H9 (cell line): ENCODE results near the gene BCAS3. TPM values are rescaled to one million over a fixed set of nuclear protein-coding genes. Genes with fewer than 3 reads are reported as not detected.

Source experiments
- DNase-seq: peaks from one replicate; pipeline ENCODE4 v3.0.0-alpha.2; 2017
- H2AFZ ChIP-seq: one replicate; pipeline ENCODE4 v1.6.1; 2013; ENCODE audit warnings: mild to moderate bottlenecking, low read length, control low read depth, moderate library complexity
- H2AK5ac ChIP-seq: 2 replicates; pipeline ENCODE4 v1.6.1; 2013; ENCODE audit warnings: low read length, control low read depth, mixed read lengths; ENCODE audit not compliant: insufficient read length
- H2BK120ac ChIP-seq: one replicate; pipeline ENCODE4 v1.6.1; 2013; ENCODE audit warnings: low read depth, mild to moderate bottlenecking, low read length, control low read depth, inconsistent platforms; ENCODE audit not compliant: poor library complexity, severe bottlenecking
- H2BK12ac ChIP-seq: 2 replicates; pipeline ENCODE4 v1.6.1; 2013; ENCODE audit warnings: low read length, control low read depth, mixed read lengths, low read depth; ENCODE audit not compliant: insufficient read length
- H2BK15ac ChIP-seq: 2 replicates; pipeline ENCODE4 v1.6.1; 2013; ENCODE audit warnings: low read depth, low read length, control low read depth
- H2BK20ac ChIP-seq: one replicate; pipeline ENCODE4 v1.6.1; 2013; ENCODE audit warnings: low read depth, mild to moderate bottlenecking, low read length, control low read depth, inconsistent platforms; ENCODE audit not compliant: poor library complexity, severe bottlenecking
- H2BK5ac ChIP-seq: 2 replicates; pipeline ENCODE4 v1.6.1; 2013; ENCODE audit warnings: low read length, control low read depth, mixed read lengths; ENCODE audit not compliant: insufficient read length
- H3K14ac ChIP-seq: 2 replicates; pipeline ENCODE4 v1.6.1; 2013; ENCODE audit warnings: low read length, control low read depth; ENCODE audit not compliant: insufficient read depth
- H3K18ac ChIP-seq: 2 replicates; pipeline ENCODE4 v1.6.1; 2013; ENCODE audit warnings: low read depth, mild to moderate bottlenecking, mixed read lengths, low read length, control low read depth; ENCODE audit not compliant: insufficient read length
- H3K23ac ChIP-seq: 2 replicates; pipeline ENCODE4 v1.6.1; 2013; ENCODE audit warnings: low read length, control low read depth, mixed read lengths, low read depth; ENCODE audit not compliant: insufficient read length
- H3K23me2 ChIP-seq: 2 replicates; pipeline ENCODE4 v1.6.1; 2013; ENCODE audit warnings: low read depth, mild to moderate bottlenecking, mixed read lengths, low read length, control low read depth; ENCODE audit not compliant: insufficient read length, poor library complexity, severe bottlenecking
- H3K27ac ChIP-seq: 2 replicates; pipeline ENCODE4 v1.5.1; 2013; ENCODE audit warnings: low read length, control low read depth, mixed read lengths, low read depth; ENCODE audit not compliant: insufficient read length
- H3K27me3 ChIP-seq: 2 replicates; pipeline ENCODE4 v1.6.1; 2013; ENCODE audit warnings: low read length, control low read depth, inconsistent platforms; ENCODE audit not compliant: insufficient read depth
- H3K4ac ChIP-seq: 2 replicates; pipeline ENCODE4 v1.6.1; 2013; ENCODE audit warnings: low read depth, mild to moderate bottlenecking, control low read depth, inconsistent platforms, low read length, moderate library complexity
- H3K4me1 ChIP-seq: 2 replicates; pipeline ENCODE4 v1.6.1; 2013; ENCODE audit warnings: low read length, control low read depth, inconsistent platforms; ENCODE audit not compliant: insufficient read depth
- H3K4me2 ChIP-seq: 2 replicates; pipeline ENCODE4 v1.6.1; 2013; ENCODE audit warnings: low read length, control low read depth, mixed read lengths; ENCODE audit not compliant: insufficient read length, insufficient read depth
- H3K56ac ChIP-seq: 2 replicates; pipeline ENCODE4 v1.6.1; 2013; ENCODE audit warnings: low read depth, mild to moderate bottlenecking, mixed read lengths, low read length, control low read depth; ENCODE audit not compliant: insufficient read length
- H3K79me1 ChIP-seq: 2 replicates; pipeline ENCODE4 v1.6.1; 2013; ENCODE audit warnings: low read depth, mild to moderate bottlenecking, moderate library complexity, low read length, control low read depth, inconsistent platforms; ENCODE audit not compliant: insufficient read depth, poor library complexity, severe bottlenecking
- H3K79me2 ChIP-seq: 2 replicates; pipeline ENCODE4 v1.6.1; 2013; ENCODE audit warnings: low read length, control low read depth, inconsistent platforms; ENCODE audit not compliant: insufficient read depth
- H3K9ac ChIP-seq: 2 replicates; pipeline ENCODE4 v1.6.1; 2013; ENCODE audit warnings: low read length, control low read depth, mixed read lengths; ENCODE audit not compliant: insufficient read length; ENCODE audit errors: extremely low read depth
- H3K9me3 ChIP-seq: one replicate; pipeline ENCODE4 v1.6.1; 2013; ENCODE audit warnings: low read depth, low read length, inconsistent platforms; ENCODE audit not compliant: control insufficient read depth
- H3T11ph ChIP-seq: one replicate; pipeline ENCODE4 v1.6.1; 2013; ENCODE audit warnings: mild to moderate bottlenecking, low read length, control low read depth, inconsistent platforms
- H4K20me1 ChIP-seq: one replicate; pipeline ENCODE4 v1.6.1; 2013; ENCODE audit not compliant: control insufficient read depth, insufficient read length, insufficient read depth
- H4K5ac ChIP-seq: 2 replicates; pipeline ENCODE4 v1.6.1; 2013; ENCODE audit warnings: low read depth, mild to moderate bottlenecking, mixed read lengths, low read length, control low read depth; ENCODE audit not compliant: insufficient read length
- H4K8ac ChIP-seq: replicated peaks from 2 replicates; pipeline ENCODE4 v1.6.1; 2013; ENCODE audit warnings: low read length, control low read depth, mixed read lengths, low read depth; ENCODE audit not compliant: insufficient read length
- H4K91ac ChIP-seq: 2 replicates; pipeline ENCODE4 v1.6.1; 2013; ENCODE audit warnings: low read depth, mild to moderate bottlenecking, moderate library complexity, mixed read lengths, low read length, control low read depth; ENCODE audit not compliant: insufficient read length
- H3K27ac Mint-ChIP-seq, 3 experiments: 2 replicates in 2 of 3; 3 replicates in 1 of 3; pipeline ENCODE4 v1.8.0; 2020 to 2021; ENCODE audit warnings: mixed read lengths in 3 of 3, mild to moderate bottlenecking in 1 of 3, moderate library complexity in 1 of 3
- H3K27me3 Mint-ChIP-seq: 2 replicates; pipeline ENCODE4 v1.8.0; 2021; ENCODE audit warnings: low read depth, mild to moderate bottlenecking, moderate library complexity, mixed read lengths
- H3K36me3 Mint-ChIP-seq, 3 experiments: 2 replicates in 2 of 3; 3 replicates in 1 of 3; pipeline ENCODE4 v1.8.0; 2020 to 2021; ENCODE audit warnings: low read depth in 3 of 3, mixed read lengths in 3 of 3; ENCODE audit not compliant: insufficient read depth in 1 of 3
- H3K4me1 Mint-ChIP-seq, 2 experiments: 2 replicates each; pipeline ENCODE4 v1.8.0; 2020; ENCODE audit warnings: mixed read lengths in 2 of 2
- H3K4me3 Mint-ChIP-seq, 2 experiments: 2 replicates in 1 of 2; 3 replicates in 1 of 2; pipeline ENCODE4 v1.8.0; 2020 to 2021; ENCODE audit warnings: mild to moderate bottlenecking in 2 of 2, mixed read lengths in 2 of 2, moderate library complexity in 1 of 2
- H3K9me3 Mint-ChIP-seq, 2 experiments: 2 replicates in 1 of 2; 3 replicates in 1 of 2; pipeline ENCODE4 v1.8.0; 2020; ENCODE audit warnings: mild to moderate bottlenecking in 2 of 2, mixed read lengths in 2 of 2, moderate library complexity in 1 of 2
- CTCF ChIP-seq: fragments of 200-600 bp; sonication (generic); conservative IDR thresholded peaks from 3 replicates; pipeline ENCODE4 v1.8.0; 2021; ENCODE audit warnings: antibody characterized with exemption, mild to moderate bottlenecking
- WGBS: extraction: QIAGEN DNeasy Blood & Tissue Kit; methylation state at CpG from one replicate; pipeline ENCODE4 v1.1.7; 2013; ENCODE audit warnings: missing lambda C conversion rate, low lambda C conversion rate, mixed read lengths; ENCODE audit not compliant: insufficient read length; ENCODE audit errors: extremely low coverage; 5-methylcytosine and 5-hydroxymethylcytosine counted together
- total RNA-seq: library from RNA; stranded (reverse); gene quantifications from 2 replicates; pipeline ENCODE4 v1.2.1, GENCODE V29; 2021

The BCAS3 gene
- total RNA-seq, 1 experiment from 2014 or later = 22.4 TPM

GRCh38 chr17:60630352-60630751 is 47.3 kb upstream of the BCAS3 start:
- no peaks in the 10 kb centered on the region for H3K9me3 Mint-ChIP-seq
- Histone ChIP-seq H4K20me1 (no peaks in the 10 kb centered on the region), H3T11ph (no peak overlapping the region), H3K23ac (no peak overlapping the region), H2BK5ac (no peak overlapping the region), H2BK20ac (no peak overlapping the region), H3K79me2 (no peaks in the 10 kb centered on the region), H2AFZ (no peak overlapping the region), H3K23me2 (no peaks in the 10 kb centered on the region), H4K91ac (no peak overlapping the region), H2BK15ac (no peak overlapping the region), H2BK120ac (no peak overlapping the region), H3K9ac (no peak overlapping the region), H3K79me1 (peaks cover 6% of the 10 kb centered on the region), H3K27me3 (no peaks in the 10 kb centered on the region), H3K14ac (no peak overlapping the region), H2AK5ac (no peak overlapping the region), H4K8ac (no peak overlapping the region), H3K4me2 (no peak overlapping the region), H3K4me1 (no peaks in the 10 kb centered on the region), H3K4ac (no peak overlapping the region), H3K27ac (no peak overlapping the region), H3K18ac (no peak overlapping the region), H3K9me3 (no peaks in the 10 kb centered on the region), H4K5ac (no peak overlapping the region), H2BK12ac (no peak overlapping the region), H3K56ac (no peak overlapping the region)
- no peak overlapping the region for H3K4me3 Mint-ChIP-seq
- no CpG with 5 or more reads among the region's 5 CpGs for WGBS
- peaks cover 0 to 19% (median 17%) of the 10 kb centered on the region in 3 experiments; a peak in 6 of 7 replicates for H3K36me3 Mint-ChIP-seq
- H3K27me3 Mint-ChIP-seq = no peaks in the 10 kb centered on the region
- H3K27ac Mint-ChIP-seq = peak overlapping the region in 1 of 3 experiments; percentile 11; a peak in 1 of 7 replicates
- no peaks in the 10 kb centered on the region for H3K4me1 Mint-ChIP-seq
- TF ChIP-seq CTCF = no peak
- no peak for DNase-seq
